GM12872 (cell line): Measurements from ENCODE around the gene KLF2.

ENCODE experiments used
- CTCF ChIP-seq: IDR thresholded peaks from 3 replicates; pipeline ENCODE4 v1.5.1; 2011; ENCODE audit warnings: low read depth, mild to moderate bottlenecking, low read length, moderate library complexity; ENCODE audit not compliant: insufficient read depth

KLF2 gene

DNA sequence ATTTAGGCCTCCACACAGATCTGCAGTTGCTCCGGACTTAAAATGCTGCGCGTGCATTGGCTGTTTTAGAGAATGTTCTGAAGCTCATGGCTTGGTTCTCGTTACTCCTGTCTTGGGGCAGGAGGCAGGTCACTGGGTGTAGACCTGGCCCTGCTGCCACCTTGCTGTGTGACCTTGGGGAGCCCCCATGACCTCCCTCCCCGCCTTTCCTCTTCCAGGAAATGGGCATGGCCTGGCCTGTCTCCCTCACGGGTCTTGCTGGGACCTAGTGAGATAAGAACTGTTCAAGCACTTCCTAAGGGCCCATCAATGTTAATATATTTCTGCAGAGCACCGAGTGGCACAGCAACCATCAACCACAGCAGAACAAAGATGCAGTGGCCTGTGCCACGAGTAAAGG is 49.4 kb downstream of the KLF2 start:
- TF ChIP-seq CTCF: no peak

GRCh38 chr19:16374436-16374835 is 49.8 kb downstream of the KLF2 start:
- no peak for TF ChIP-seq CTCF

- no peak for TF ChIP-seq CTCF
These were observed 50.7 kb downstream of the KLF2 start for GRCh38 chr19:16375157-16375935.

DNA sequence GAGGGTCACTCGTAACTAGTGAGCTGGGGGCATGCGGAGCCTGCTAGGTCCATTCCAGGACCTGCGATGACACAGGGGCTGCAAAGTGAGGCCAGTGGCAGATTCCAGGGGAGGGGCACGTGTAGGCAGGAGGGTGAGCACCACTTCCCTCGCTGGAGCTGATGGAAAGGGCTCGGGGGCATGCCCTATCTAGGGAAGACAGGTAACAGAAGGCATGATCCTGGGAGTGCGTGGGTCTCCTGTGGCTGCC is 51.2 kb downstream of the KLF2 start:
- TF ChIP-seq CTCF: no peak

DNA sequence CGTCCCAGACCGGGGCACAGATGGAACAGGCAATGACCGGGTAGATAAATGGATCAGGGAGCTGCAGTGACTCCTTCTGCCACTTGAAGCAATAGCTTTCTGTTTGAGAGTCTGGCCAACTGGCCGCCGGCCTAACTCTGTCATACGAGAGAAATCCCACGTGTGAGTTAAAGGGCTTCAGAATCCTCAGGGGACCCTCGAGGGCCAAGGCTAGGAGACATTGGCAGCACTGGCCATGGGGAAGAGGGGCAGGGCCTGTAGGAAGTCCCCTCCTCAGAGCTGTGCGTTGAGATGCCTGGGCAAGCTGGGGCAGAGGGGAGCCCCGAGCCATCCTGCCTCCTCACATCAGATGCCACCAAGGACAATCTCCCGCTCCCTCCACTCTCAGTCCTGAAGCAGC is 51.6 kb downstream of the KLF2 start:
- 0 out of 3 replicates have a peak, but pooled peaks have one; percentile 4 for TF ChIP-seq CTCF

GRCh38 chr19:16376649-16377048 is 52.0 kb downstream of the KLF2 start:
- TF ChIP-seq CTCF: peak; percentile 66

GRCh38 chr19:16377521-16377920 is 52.9 kb downstream of the KLF2 start:
- TF ChIP-seq CTCF: no peak
